ENCODE measurements around the gene SLC8A2. TPM values are rescaled to one million over a fixed set of nuclear protein-coding genes. Genes with fewer than 3 reads are reported as not detected.
A peak's percentile ranks its signal among the peaks of the same experiment; 100 is the strongest.

The SLC8A2 gene
- total and polyA plus RNA-seq, 2 of the 8 experiments (the other 6 are each of a cell fraction or from before 2014, with no cell fraction given): 7.3 to 12.4 TPM

DNA sequence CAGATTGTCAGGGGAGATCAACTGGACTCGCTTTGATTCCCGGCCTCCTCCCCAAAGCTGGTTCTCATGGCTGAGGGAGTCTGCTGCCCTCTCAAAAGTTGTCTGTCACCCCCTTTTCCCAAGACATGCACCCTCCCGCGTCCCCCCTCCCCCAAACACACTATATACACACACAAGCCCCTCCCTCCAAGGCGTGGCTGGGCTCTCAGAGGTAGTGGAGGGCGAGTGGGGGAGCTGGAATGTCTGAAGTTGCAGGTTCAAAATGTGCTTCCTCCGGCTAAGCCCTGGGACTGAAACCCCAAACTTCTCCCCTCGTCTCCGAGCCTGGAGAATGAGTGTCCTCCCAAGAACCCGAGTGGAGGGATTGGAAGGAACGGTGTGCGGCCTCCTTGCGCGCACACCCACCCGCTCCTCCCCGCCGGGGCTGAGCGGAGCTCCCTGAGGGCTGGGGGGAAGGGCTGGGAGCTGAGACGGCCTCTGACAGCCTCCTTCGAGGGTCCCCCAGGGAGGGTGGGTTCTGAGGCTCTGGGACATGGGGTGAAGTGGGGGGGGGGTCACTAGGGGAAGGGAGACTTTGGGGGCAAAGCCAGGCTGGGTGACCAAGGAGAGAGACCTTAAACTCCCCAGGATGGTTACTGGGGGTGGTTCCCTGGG, 42.4 kb downstream of the SLC8A2 start:
- Histone ChIP-seq H3K9ac (replicated peaks in 1 of 4; ENCODE audit: extremely low read depth in 1 of 4, low read depth in 3 of 4, low read length in 3 of 4) (no peak overlapping the region), H4K20me1 (replicated peaks in 1 of 2; ENCODE audit: control insufficient read depth in 1 of 2, insufficient read depth in 2 of 2, low read length in 2 of 2) (no peaks in the 10 kb centered on the region), H4K8ac (ENCODE audit: extremely low read depth, insufficient read depth, low read length) (no peak overlapping the region; the same call in 1 of the 2 replicates), H2BK15ac (ENCODE audit: low read length) (no peak overlapping the region), H3K79me2 (ENCODE audit: control insufficient read depth in 1 of 2, insufficient read depth in 2 of 2, low read length in 2 of 2) (no peaks in the 10 kb centered on the region), H3K23me2 (ENCODE audit: low read depth, low read length) (peaks cover 25% of the 10 kb centered on the region), H2BK5ac (ENCODE audit: low read depth, low read length) (0 out of 2 replicates have a peak overlapping the region, but pooled peaks have one; percentile 56), H3K23ac (ENCODE audit: insufficient read length) (no peak overlapping the region), H2AFZ (ENCODE audit: low read length) (no peak overlapping the region), H3K14ac (ENCODE audit: insufficient read length) (no peak overlapping the region), H2BK12ac (ENCODE audit: low read depth, low read length) (no peak overlapping the region), H2BK20ac (ENCODE audit: low read length) (no peak overlapping the region), H2BK120ac (replicated peaks; ENCODE audit: low read depth, low read length) (no peak overlapping the region), H3K27me3 (replicated peaks in 1 of 4; ENCODE audit: control insufficient read depth in 3 of 4, extremely low read depth in 1 of 4, insufficient read depth in 3 of 4, low read length in 3 of 4) (peaks cover 0 to 25% (median 22%) of the 10 kb centered on the region in 4 experiments; a peak in 6 of 7 replicates), H3K36me3 (ENCODE audit: control insufficient read depth in 2 of 4, insufficient read depth in 4 of 4, low read length in 3 of 4) (no peaks in the 10 kb centered on the region), H3K4me3 (ENCODE audit: extremely low read depth in 1 of 4, insufficient read depth in 2 of 4, low read depth in 3 of 4, low read length in 4 of 4) (peak overlapping the region; percentile 20 to 61 (median 40); a peak in 6 of 8 replicates), H3K27ac (ENCODE audit: low read depth, low read length) (no peak overlapping the region), H4K91ac (replicated peaks; ENCODE audit: insufficient read length, low read length) (no peak overlapping the region), H3K4me2 (ENCODE audit: insufficient read depth in 1 of 2, low read depth in 2 of 2, low read length in 2 of 2) (peak overlapping the region; percentile 97), H3K9me3 (ENCODE audit: insufficient read depth in 2 of 2, low read depth in 1 of 2, low read length in 1 of 2) (no peaks in the 10 kb centered on the region), H2AK5ac (ENCODE audit: low read depth, low read length) (no peak overlapping the region), H3K79me1 (ENCODE audit: low read depth, low read length) (no peaks in the 10 kb centered on the region), H3K4ac (replicated peaks; ENCODE audit: insufficient read length, low read depth, low read length) (peak overlapping the region; percentile 49), H3K18ac (ENCODE audit: extremely low read depth, low read length) (peak overlapping the region; percentile 32; the same call in 1 of the 2 replicates), H4K5ac (ENCODE audit: insufficient read length, low read depth, low read length) (no peak overlapping the region), H3K4me1 (replicated peaks in 1 of 4; ENCODE audit: control insufficient read depth in 3 of 4, insufficient read depth in 4 of 4, low read length in 3 of 4) (peaks cover 0 to 23% (median 12%) of the 10 kb centered on the region in 4 experiments; a peak in 5 of 7 replicates), H3K56ac (replicated peaks; ENCODE audit: insufficient read length, low read depth, low read length) (no peak overlapping the region)
- FAIRE-seq (no peak), DNase-seq (ENCODE audit: low read depth in 1 of 2, low spot score in 2 of 2) (peak in 1 of 2 experiments; percentile 72)
- WGBS, 2 experiments (ENCODE audit: extremely low coverage in 1 of 2, insufficient coverage in 1 of 2, insufficient read length in 1 of 2, insufficient replicate concordance in 2 of 2, low coverage in 1 of 2, low lambda C conversion rate in 2 of 2, missing lambda C conversion rate in 1 of 2): 4% methylated on average over 12 of the region's 20 CpGs; no CpG with 5 or more reads in 1 of the 2 experiments
- TF ChIP-seq JUND (IDR thresholded peaks at IDR 0.05; ENCODE audit: low read length): no peak
- TF ChIP-seq, protein P1, sequence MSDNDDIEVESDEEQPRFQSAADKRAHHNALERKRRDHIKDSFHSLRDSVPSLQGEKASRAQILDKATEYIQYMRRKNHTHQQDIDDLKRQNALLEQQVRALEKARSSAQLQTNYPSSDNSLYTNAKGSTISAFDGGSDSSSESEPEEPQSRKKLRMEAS (IDR thresholded peaks at IDR 0.05): peak; percentile 28; the same call in 1 of the 2 replicates
- TF ChIP-seq TEAD4 (IDR thresholded peaks at IDR 0.05; ENCODE audit: low read depth, low read length): peak; percentile 63
- TF ChIP-seq TAF7 (optimal IDR thresholded peaks at IDR 0.05; ENCODE audit: borderline replicate concordance, low read depth, low read length): no peak
- TF ChIP-seq GTF2F1 (IDR thresholded peaks at IDR 0.05; ENCODE audit: borderline replicate concordance, low read depth, low read length): no peak
- TF ChIP-seq EZH2 (IDR thresholded peaks at IDR 0.05; ENCODE audit: low read depth, low read length, severe bottlenecking): peak; percentile 1
- no peak for TF ChIP-seq SP2 (IDR thresholded peaks at IDR 0.05; ENCODE audit: low read length)
- no peak for TF ChIP-seq CBX5 (IDR thresholded peaks at IDR 0.05; ENCODE audit: low read depth, low read length)
- TF ChIP-seq POLR2A (IDR thresholded peaks at IDR 0.05; ENCODE audit: control extremely low read depth in 1 of 2, low read depth in 2 of 2, low read length in 2 of 2): no peak
- POLR2A ChIA-PET (ENCODE audit: partially characterized antibody): interaction anchor here (0.6 to 2.3 kb wide), 14 partner anchors 10 to 278 kb away, joined by 3 to 12 read pairs (median 4); partner anchors contain the start of genes DHX34, KPTN and MEIS3
- CTCF ChIA-PET (ENCODE audit: partially characterized antibody): interaction anchor here (0.5 to 24.5 kb wide), 21 partner anchors 7 to 962 kb away, joined by 3 to 436 read pairs (median 4); partner anchors contain the start of genes EHD2, KDELR1 and MEIS3
